PC-3 (cell line): ENCODE measurements around the gene PTDSS2. TPM values are rescaled to one million over a fixed set of nuclear protein-coding genes. Genes with fewer than 3 reads are reported as not detected.
A peak's percentile ranks its signal among the peaks of the same experiment; 100 is the strongest.

ENCODE experiments used
- ATAC-seq: fragments of 200-7000 bp; cut with Tn5 transposase; 2 replicates; pipeline ENCODE4 v1.9.1; 2020; ENCODE audit warnings: mild to moderate bottlenecking, moderate library complexity
- BruUV-seq: library from RNA; stranded (reverse); fragments of 400-500 nt; replicated peaks from 2 replicates; lab custom pipeline; 2021; lab: Mats Ljungman, UMichigan
- CTCF ChIA-PET: fragments of 300-600 bp; sonication (Branson Sonifier 250); formaldehyde crosslinking; loops from one replicate; lab custom pipeline; 2022; ENCODE audit warnings: antibody characterized with exemption; lab: Charles Lee
- POLR2A ChIA-PET: fragments of 300-600 bp; sonication (Branson Sonifier 250); formaldehyde crosslinking; loops from one replicate; lab custom pipeline; 2022; ENCODE audit warnings: antibody characterized with exemption; ENCODE audit not compliant: unreplicated experiment; lab: Charles Lee
- DNase-seq: peaks from one replicate; pipeline ENCODE4 v3.0.0-alpha.2; 2015
- H2AFZ ChIP-seq: fragments of 300-600 bp; sonication (generic); 2 replicates; pipeline ENCODE4 v1.6.0; 2016; ENCODE audit warnings: antibody characterized with exemption, low read length
- H3F3A ChIP-seq: fragments of 300-600 bp; sonication (generic); one replicate; pipeline ENCODE4 v1.6.0; 2017; ENCODE audit warnings: antibody characterized with exemption, low read length, control low read depth, mild to moderate bottlenecking; ENCODE audit not compliant: unreplicated experiment
- H3K27ac ChIP-seq: fragments of 300-600 bp; sonication (generic); 2 replicates; pipeline ENCODE4 v1.5.1; 2016; ENCODE audit warnings: mild to moderate bottlenecking, low read length
- H3K27me3 ChIP-seq: fragments of 300-600 bp; sonication (generic); 2 replicates; pipeline ENCODE4 v1.6.1; 2016; ENCODE audit warnings: low read length, mixed read lengths
- H3K36me3 ChIP-seq: fragments of 300-600 bp; sonication (generic); 2 replicates; pipeline ENCODE4 v1.6.1; 2016; ENCODE audit warnings: low read depth, mixed run types, low read length, mixed read lengths
- H3K4me1 ChIP-seq: fragments of 300-600 bp; sonication (generic); 2 replicates; pipeline ENCODE4 v1.5.1; 2016; ENCODE audit warnings: low read length; ENCODE audit not compliant: insufficient read depth
- H3K4me2 ChIP-seq: fragments of 300-600 bp; sonication (generic); 2 replicates; pipeline ENCODE4 v1.6.0; 2016; ENCODE audit warnings: low read length
- H3K4me3 ChIP-seq: fragments of 300-600 bp; sonication (generic); 2 replicates; pipeline ENCODE4 v1.5.1; 2016; ENCODE audit warnings: mild to moderate bottlenecking, low read length, mixed read lengths
- H3K79me2 ChIP-seq: fragments of 300-600 bp; sonication (generic); 2 replicates; pipeline ENCODE4 v1.6.1; 2017; ENCODE audit warnings: low read length, mixed read lengths
- H3K9ac ChIP-seq: fragments of 300-600 bp; sonication (generic); 2 replicates; pipeline ENCODE4 v1.6.0; 2016; ENCODE audit warnings: mild to moderate bottlenecking, low read length
- H3K9me2 ChIP-seq: fragments of 300-600 bp; sonication (generic); replicated peaks from 2 replicates; pipeline ENCODE4 v1.6.1; 2016; ENCODE audit warnings: mixed run types, low read length, mixed read lengths
- H3K9me3 ChIP-seq: fragments of 300-600 bp; sonication (generic); 2 replicates; pipeline ENCODE4 v1.6.1; 2016; ENCODE audit warnings: low read length, mixed read lengths
- H4K20me1 ChIP-seq: fragments of 300-600 bp; sonication (generic); 2 replicates; pipeline ENCODE4 v1.6.1; 2016; ENCODE audit warnings: low read length, mixed read lengths
- CTCF ChIP-seq: fragments of 300-600 bp; sonication (generic); conservative IDR thresholded peaks from 2 replicates; pipeline ENCODE4 v1.5.1; 2017; ENCODE audit warnings: antibody characterized with exemption, low read depth, mild to moderate bottlenecking, low read length
- EZH2 ChIP-seq: fragments of 300-600 bp; sonication (generic); IDR thresholded peaks from one replicate; pipeline ENCODE4 v1.6.1; 2017; ENCODE audit warnings: antibody characterized with exemption, mild to moderate bottlenecking, low read length; ENCODE audit not compliant: unreplicated experiment
- EZH2phosphoT487 ChIP-seq: fragments of 300-600 bp; sonication (generic); IDR thresholded peaks from 2 replicates; pipeline ENCODE4 v1.6.1; 2018; ENCODE audit warnings: mild to moderate bottlenecking, antibody characterized with exemption, low read length, borderline replicate concordance
- intact Hi-C: fragments of 100-400 bp; cut with micrococcal nuclease; formaldehyde crosslinking; loops from 2 replicates; pipeline ENCODE4 v1.9.0; 2023
- total RNA-seq: library from RNA; depleted of rRNA; stranded (reverse); fragments of >200 nt; gene quantifications from 2 replicates; pipeline ENCODE4 v1.2.3, GENCODE V29; 2014

PTDSS2 gene
- total RNA-seq, 1 experiment from 2014 or later: 53.0 TPM

- ChIA-PET POLR2A (no interaction called here), CTCF (no interaction called here)
- Histone ChIP-seq H3K9me3 (no peaks in the 10 kb centered on the region), H3K4me1 (peaks cover 20% of the 10 kb centered on the region), H3K9me2 (no peaks in the 10 kb centered on the region), H3K27me3 (no peaks in the 10 kb centered on the region), H3K4me2 (peak overlapping the region; percentile 98), H2AFZ (no peak overlapping the region), H3K36me3 (0 out of 2 replicates have a peak, but pooled peaks cover 2% of the 10 kb centered on the region), H3K27ac (no peak overlapping the region), H4K20me1 (peaks cover 4% of the 10 kb centered on the region; the same call in 1 of the 2 replicates), H3K79me2 (peaks cover 68% of the 10 kb centered on the region), H3K4me3 (peak overlapping the region; percentile 79), H3K9ac (peak overlapping the region; percentile 83; the same call in 1 of the 2 replicates), H3F3A (no peaks in the 10 kb centered on the region)
- ATAC-seq (no peak), DNase-seq (no peak)
- intact Hi-C loops: loop anchor here (2.0 kb wide), 1 partner anchor 55 kb away; the partner anchor contains the start of gene RNH1
- no TSS peak for BruUV-seq
- TF ChIP-seq EZH2 (no peak), CTCF (no peak), EZH2phosphoT487 (no peak)
Measured at GRCh38 chr11:451738-452137, 1.7 kb downstream of the PTDSS2 start.

GRCh38 chr11:452203-452744, 2.2 kb downstream of the PTDSS2 start:
- ChIA-PET CTCF (no interaction called here), POLR2A (no interaction called here)
- ATAC-seq (no peak), DNase-seq (no peak)
- Histone ChIP-seq H3K9ac (no peak overlapping the region), H3K4me1 (peaks cover 20% of the 10 kb centered on the region), H3K9me3 (no peaks in the 10 kb centered on the region), H3K4me2 (no peak overlapping the region), H3K9me2 (no peaks in the 10 kb centered on the region), H3K4me3 (no peak overlapping the region), H3K36me3 (0 out of 2 replicates have a peak, but pooled peaks cover 2% of the 10 kb centered on the region), H3K79me2 (peaks cover 72% of the 10 kb centered on the region), H3F3A (no peaks in the 10 kb centered on the region), H4K20me1 (peaks cover 4% of the 10 kb centered on the region; the same call in 1 of the 2 replicates), H2AFZ (no peak overlapping the region), H3K27me3 (no peaks in the 10 kb centered on the region), H3K27ac (no peak overlapping the region)
- intact Hi-C loops: no loop called here
- no TSS peak for BruUV-seq
- TF ChIP-seq EZH2phosphoT487 (no peak), EZH2 (no peak), CTCF (no peak)

- peaks cover 4% of the 10 kb centered on the region; the same call in 1 of the 2 replicates for H4K20me1 ChIP-seq
- no peaks in the 10 kb centered on the region for H3K27me3 ChIP-seq
- H3K4me1 ChIP-seq: peaks cover 20% of the 10 kb centered on the region
- intact Hi-C loops: no loop called here
- H3K9me3 ChIP-seq: no peaks in the 10 kb centered on the region
- H3K4me3 ChIP-seq: no peak overlapping the region
- ChIA-PET POLR2A (no interaction called here), CTCF (no interaction called here)
- H3K79me2 ChIP-seq: peaks cover 79% of the 10 kb centered on the region
- H3K9ac ChIP-seq: no peak overlapping the region
- no peak for ATAC-seq
- no peak overlapping the region for H3K4me2 ChIP-seq
- BruUV-seq: no TSS peak
- no peak overlapping the region for H2AFZ ChIP-seq
- H3K27ac ChIP-seq: no peak overlapping the region
- no peaks in the 10 kb centered on the region for H3F3A ChIP-seq
- H3K9me2 ChIP-seq: no peaks in the 10 kb centered on the region
- no peak for TF ChIP-seq CTCF
- H3K36me3 ChIP-seq: 0 out of 2 replicates have a peak, but pooled peaks cover 2% of the 10 kb centered on the region
- no peak for DNase-seq
Measured at GRCh38 chr11:452916-453527, 2.9 kb downstream of the PTDSS2 start.
